Renal pelvis (tissue), 4 donors: Measurements from ENCODE around the gene NDUFS6. TPM values are rescaled to one million over a fixed set of nuclear protein-coding genes. Genes with fewer than 3 reads are reported as not detected.
"Not testable (repeated sequence)": the region's sequence is repeated elsewhere in the genome, so short reads cannot be mapped to it uniquely, and the experiment has no call there.

ENCODE experiments used
- DNase-seq: peaks from one replicate; pipeline ENCODE4 v3.0.0-alpha.2; 2013
- polyA plus RNA-seq, 3 donors: library from polyadenylated mRNA; unstranded; fragments of 120-200 nt; gene quantifications; one replicate each; pipeline ENCODE4 v1.2.1, GENCODE V29; 2013; ENCODE audit not compliant: insufficient read length in 3 of 3

NDUFS6 gene
- polyA plus RNA-seq, 3 donors: 62.4 to 84.9 (median 66.3) TPM

GRCh38 chr5:1830571-1831228 is 29.5 kb downstream of the NDUFS6 start:
- DNase-seq: no peak

- DNase-seq: no peak
Observed at GRCh38 chr5:1831257-1831656, 30.1 kb downstream of the NDUFS6 start.

- no peak for DNase-seq
Observed at GRCh38 chr5:1831677-1832313, 30.6 kb downstream of the NDUFS6 start.

- no peak for DNase-seq
Observed at GRCh38 chr5:1832511-1833250, 31.5 kb downstream of the NDUFS6 start.

- DNase-seq: no peak
Observed at GRCh38 chr5:1833264-1834021, 32.2 kb downstream of the NDUFS6 start.

DNA sequence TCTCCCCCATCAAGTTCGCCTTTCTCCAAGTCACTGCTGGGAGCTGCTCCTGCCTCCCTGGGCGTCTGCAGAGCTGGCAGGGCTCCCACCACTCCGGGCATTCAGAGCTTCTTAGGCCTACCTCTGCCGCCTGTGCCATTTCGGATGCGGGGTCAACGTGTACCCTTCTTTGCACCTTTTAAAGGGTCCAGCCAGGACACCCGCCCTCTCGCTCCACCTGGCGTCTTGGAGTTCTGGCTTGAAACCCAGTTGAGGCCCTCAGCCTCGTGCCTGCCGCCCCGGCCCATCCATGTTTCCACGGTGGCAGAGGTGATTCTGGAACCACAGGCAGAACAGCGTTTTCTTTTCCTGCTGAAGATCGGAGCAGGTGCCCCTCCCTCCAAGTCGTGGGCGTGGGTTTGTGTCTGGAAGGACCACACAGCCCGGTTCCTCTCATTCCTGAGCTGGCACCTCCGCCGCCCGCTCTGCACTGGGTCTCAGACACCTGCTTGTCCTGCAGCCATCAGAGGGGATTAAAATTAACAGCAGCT is 32.9 kb downstream of the NDUFS6 start:
- no peak for DNase-seq

DNA sequence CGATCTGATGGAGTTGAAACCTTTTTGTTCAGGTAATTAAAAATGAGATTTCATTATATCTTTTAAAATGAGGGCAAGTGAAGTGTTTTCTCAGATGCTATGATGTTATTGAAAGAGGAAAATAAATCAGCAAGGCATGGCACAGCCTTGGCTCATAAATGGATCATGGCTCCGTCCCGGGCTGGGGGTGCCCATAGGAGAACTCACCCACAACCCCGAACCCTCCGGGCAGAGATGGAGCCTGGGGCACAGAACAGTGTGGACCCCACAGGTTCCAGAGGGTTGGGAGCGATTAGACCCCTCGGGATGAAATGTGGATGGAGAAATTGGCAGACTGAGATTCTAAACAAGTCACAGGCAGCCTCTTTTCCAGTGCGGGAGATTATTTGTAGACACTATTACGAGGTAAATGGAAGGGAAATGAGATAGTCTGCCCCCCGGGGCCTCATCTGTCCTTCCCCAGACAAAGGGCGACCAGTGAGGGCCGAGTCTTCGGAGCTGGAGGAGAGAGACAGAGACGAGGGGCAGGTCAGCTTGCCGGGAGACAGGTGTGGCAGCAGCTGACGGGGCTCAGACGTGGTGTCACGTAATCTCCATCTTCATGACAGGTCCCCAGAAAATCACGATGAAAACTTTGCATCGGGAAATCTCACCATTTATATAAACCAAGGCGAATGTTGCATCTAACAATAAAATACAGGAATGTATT is 33.7 kb downstream of the NDUFS6 start:
- no peak for DNase-seq

DNA sequence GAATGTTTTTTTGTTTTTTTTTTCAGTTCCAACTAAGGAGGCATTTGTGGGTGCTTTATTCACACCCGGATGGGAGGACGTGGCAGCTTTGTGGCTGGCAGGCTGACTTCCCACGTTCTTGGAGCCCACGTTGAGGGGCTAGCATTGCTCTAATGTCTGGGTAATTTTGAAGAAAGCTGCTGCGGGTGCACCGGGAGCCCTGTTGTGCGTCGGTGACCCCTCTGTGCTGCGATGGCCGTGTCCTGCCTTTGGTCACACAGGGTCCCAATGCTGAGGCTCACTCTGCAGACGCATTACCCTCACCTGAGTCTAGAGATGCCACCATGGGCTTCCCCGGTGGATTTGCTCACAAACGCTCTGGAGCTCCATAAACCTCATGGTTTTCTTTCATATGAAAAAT is 34.2 kb downstream of the NDUFS6 start:
- no peak for DNase-seq

DNA sequence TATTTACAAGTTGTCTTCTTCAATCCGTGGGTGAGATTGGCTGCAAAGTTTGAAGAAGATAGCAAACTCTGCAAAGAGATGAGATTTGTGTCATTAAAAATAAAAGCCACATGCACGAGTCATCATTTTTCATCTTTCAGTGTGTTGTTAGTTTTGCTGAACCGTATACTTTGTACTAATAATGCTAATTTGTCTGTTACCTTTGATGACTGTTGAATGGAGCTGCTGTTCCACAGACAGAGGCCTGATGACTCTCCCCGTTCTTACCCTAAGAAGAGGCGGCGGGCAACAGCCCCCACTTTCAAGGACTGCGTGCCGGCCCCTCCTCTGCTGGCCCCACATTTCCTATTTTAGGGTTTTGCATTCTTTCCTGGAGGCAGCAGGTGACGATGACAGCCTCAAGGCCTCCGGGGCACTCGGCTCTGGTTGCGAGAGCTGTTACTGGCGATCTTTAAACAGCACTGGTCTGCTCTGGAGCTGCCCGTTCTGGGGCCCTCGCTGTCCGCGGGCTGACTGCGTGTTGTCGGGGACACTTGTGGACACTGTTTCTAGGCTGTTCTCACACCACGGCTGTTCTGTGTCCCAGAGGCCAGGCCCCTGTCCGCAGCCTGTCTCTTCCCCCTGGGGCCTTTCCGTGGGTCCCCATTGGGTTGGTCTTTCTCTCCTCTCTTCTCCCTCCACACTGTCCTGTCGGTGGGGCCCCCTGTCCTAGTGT is 35.1 kb downstream of the NDUFS6 start:
- DNase-seq: no peak

- no peak for DNase-seq
Observed at GRCh38 chr5:1836891-1837880, 36.0 kb downstream of the NDUFS6 start.

GRCh38 chr5:1838013-1838412 is 36.8 kb downstream of the NDUFS6 start:
- no peak for DNase-seq

DNA sequence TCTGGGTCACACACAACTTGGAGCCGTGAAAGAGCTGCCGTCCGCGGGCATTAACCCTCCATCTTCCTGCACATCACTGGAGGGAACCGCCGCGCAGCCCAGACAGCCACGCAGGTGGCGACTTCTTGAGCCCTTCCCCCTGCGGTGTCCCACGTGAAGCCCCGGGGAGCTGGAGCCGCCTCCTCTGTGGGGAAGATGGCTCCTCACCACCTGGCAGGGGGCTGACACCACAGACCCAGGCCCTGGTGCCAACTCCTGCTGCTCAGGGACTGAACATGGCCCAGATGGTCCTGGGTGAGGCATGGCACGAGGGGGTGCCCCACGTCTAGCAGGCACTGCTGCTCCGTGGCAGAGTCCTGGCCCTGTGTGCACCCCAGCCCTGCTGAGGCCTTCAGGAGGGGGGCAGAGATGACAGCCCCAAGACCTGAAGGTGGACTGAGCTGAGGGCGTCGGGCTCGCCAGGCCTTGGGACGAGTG is 38.9 kb downstream of the NDUFS6 start:
- no peak for DNase-seq

DNA sequence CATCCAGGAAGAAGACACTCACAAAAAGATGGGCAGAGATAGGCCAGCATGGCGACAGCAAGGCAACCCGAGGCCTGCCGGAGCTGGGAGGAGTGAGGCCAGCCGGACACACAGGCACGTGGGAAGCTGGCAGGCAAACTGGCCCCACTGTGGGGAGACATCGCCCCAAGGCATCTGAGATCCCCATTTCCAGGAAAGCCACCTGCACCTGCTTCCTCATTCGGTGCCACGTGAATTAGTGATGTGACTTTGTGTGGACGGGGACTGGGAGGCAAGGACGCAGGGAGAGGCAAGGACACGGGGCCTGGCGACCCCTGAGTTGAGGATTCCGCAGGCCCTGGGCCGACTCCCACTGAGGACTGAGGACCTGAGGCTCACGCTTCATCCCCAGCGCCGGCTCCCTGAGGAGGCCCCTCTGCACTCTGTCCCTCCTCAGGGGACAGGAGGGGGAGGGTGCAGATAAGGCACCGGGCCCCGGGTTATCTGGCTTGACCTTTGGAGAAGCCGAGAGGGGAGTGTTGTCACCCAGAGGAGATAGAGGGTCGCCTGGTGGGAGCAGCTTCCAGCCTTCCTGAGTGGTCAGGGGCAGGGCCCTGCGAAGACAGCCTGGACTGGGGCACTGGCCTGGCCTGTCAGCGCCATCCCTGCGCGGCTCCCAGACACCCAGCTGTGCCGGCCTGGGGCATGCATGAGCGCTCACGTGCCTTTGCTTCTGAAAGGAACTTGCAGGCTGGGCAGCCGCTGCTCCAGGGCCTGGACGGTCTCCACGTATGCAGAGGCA is 39.7 kb downstream of the NDUFS6 start:
- DNase-seq: no peak

- no peak for DNase-seq
Observed at GRCh38 chr5:1842004-1842819, 41.0 kb downstream of the NDUFS6 start.

DNA sequence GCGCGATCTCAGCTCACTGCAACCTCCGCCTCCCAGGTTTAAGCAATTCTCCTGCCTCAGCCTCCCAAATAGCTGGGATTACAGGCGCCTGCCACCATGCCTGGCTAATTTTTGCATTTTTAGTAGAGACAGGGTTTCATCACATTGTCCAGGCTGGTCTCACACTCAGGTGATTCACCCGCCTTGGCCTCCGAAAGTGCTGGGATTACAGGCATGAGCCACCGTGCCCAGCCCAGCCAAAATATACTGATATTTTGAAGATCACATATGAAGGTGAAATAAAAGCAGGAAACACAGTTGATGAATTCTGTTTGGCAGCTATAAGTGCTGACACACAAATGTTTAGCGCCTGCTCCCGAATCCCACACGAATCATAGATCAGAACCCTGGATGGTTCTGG is 42.6 kb downstream of the NDUFS6 start:
- not testable (repeated sequence) for DNase-seq

DNA sequence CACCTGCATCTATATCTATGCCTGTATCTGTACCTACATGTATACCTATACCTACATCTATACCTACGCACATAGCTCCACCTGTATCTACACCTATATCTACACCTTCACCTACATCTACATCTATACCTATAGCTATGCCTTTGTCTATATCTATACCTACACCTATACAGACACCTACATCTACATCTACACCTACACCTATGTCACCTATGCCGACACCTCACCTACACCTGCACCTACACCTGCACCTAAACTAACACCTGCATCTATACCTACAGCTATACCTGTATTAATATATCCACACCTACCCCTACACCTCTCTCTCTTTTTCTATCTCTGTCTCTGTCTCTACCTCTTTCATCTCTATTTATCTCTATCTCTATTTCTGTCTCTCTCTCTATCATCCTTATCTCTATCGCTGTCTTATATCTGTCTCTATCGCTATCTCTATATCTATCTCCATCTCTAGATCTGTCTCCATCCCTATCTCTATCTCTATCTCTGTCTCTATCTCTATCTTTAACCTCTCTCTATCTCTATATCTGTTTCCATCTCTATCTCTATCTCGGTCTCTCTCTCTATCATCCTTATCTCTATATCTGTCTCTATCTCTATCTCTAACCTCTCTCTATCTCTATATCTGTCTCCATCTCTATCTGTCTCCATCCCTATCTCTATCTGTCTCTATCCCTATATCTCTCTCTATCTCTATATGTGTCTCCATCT is 43.7 kb downstream of the NDUFS6 start:
- no peak for DNase-seq

- no peak for DNase-seq
Observed at GRCh38 chr5:1845696-1846095, 44.5 kb downstream of the NDUFS6 start.
